ENCODE results near the gene MRPS18B.

Gene MRPS18B

DNA sequence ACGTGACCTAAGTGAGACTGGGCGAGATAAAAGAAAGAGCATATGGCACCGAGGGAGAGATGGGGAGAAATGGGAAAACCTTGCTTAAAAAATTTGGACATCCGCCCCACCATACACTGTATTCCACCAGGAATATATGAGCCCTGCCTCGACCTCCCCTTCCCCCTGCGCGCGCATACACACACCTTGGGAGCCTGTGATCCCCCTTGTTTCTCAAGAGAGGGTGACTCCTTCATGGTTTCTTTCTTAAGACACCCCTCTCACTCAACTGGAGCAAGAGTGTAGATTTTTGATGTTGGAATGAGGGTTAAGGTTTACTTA is 45.9 kb upstream of the MRPS18B start:
- ChIA-PET POLR2A (interaction anchor here (0.7 to 1.8 kb wide), 5 partner anchors 15 to 79 kb away, joined by 3 to 19 read pairs (median 7); partner anchors contain the start of gene PRR3), CTCF (interaction anchor here (1.0 to 2.3 kb wide), 5 partner anchors 18 to 88 kb away, joined by 4 to 12 read pairs (median 6); no protein-coding TSS in a partner anchor)
- TF ChIP-seq, protein P1, sequence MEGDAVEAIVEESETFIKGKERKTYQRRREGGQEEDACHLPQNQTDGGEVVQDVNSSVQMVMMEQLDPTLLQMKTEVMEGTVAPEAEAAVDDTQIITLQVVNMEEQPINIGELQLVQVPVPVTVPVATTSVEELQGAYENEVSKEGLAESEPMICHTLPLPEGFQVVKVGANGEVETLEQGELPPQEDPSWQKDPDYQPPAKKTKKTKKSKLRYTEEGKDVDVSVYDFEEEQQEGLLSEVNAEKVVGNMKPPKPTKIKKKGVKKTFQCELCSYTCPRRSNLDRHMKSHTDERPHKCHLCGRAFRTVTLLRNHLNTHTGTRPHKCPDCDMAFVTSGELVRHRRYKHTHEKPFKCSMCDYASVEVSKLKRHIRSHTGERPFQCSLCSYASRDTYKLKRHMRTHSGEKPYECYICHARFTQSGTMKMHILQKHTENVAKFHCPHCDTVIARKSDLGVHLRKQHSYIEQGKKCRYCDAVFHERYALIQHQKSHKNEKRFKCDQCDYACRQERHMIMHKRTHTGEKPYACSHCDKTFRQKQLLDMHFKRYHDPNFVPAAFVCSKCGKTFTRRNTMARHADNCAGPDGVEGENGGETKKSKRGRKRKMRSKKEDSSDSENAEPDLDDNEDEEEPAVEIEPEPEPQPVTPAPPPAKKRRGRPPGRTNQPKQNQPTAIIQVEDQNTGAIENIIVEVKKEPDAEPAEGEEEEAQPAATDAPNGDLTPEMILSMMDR (IDR thresholded peaks at IDR 0.05; ENCODE audit: control extremely low read depth, extremely low read depth, low read depth, missing control alignments) = no peak
- DNase-seq (ENCODE audit: extremely low spot score) = no peak

DNA sequence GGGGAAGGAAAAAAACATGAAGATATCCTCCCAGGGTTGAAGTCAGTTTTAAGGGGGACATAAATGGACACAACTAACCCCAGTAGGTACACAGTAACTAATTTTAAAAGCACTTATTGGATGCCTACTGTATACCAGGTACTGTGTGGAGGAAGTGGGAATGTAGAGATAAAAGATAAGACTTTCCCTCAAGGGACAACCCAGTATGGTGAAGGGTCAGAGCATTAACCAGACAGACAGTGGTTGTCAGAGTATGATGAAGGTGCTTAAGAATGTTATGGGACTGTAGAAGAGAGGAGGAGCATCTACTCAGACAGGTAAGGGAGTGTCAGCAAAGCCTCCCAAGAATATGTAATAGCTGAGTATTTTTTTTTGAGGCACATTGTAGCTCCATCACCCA is 45.5 kb upstream of the MRPS18B start:
- CTCF ChIA-PET = interaction anchor here (1.0 kb wide), 1 partner anchor 25 kb away, joined by 4 read pairs; no protein-coding TSS in a partner anchor
- TF ChIP-seq, protein P1 (IDR thresholded peaks at IDR 0.05; ENCODE audit: control extremely low read depth, extremely low read depth, low read depth, missing control alignments) = no peak

DNA sequence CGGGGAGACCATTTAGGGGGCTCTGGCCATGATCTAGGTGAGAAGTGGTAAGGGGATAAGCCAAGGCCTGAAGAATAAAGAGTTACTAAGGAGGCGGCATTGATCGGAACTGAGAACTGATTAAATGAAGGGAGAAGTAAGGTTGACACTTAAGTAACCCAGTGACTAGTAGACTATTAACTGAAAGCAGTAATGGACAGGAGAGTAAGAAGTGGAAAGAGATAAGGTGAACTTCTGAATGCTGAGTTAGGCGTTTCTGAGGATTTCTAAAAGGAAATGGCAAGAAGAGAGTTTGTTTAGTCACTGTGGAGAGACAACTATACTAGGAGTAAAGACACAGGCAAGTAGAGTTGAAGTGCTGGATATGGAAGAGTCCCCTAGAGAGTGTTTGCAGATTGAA is 44.5 kb upstream of the MRPS18B start:
- TF ChIP-seq, protein P1 (IDR thresholded peaks at IDR 0.05; ENCODE audit: control extremely low read depth, extremely low read depth, low read depth, missing control alignments) = no peak
- no peak for DNase-seq (ENCODE audit: extremely low spot score)
- CTCF ChIA-PET = interaction anchor here (0.9 to 1.6 kb wide), 3 partner anchors 24 to 91 kb away, joined by 3 to 4 read pairs (median 4); no protein-coding TSS in a partner anchor
- POLR2A ChIA-PET = no interaction called here

More for the DNA sequence above, 45.5 kb upstream of the MRPS18B start:
- DNase-seq (ENCODE audit: extremely low spot score) = no peak
- POLR2A ChIA-PET = no interaction called here

DNA sequence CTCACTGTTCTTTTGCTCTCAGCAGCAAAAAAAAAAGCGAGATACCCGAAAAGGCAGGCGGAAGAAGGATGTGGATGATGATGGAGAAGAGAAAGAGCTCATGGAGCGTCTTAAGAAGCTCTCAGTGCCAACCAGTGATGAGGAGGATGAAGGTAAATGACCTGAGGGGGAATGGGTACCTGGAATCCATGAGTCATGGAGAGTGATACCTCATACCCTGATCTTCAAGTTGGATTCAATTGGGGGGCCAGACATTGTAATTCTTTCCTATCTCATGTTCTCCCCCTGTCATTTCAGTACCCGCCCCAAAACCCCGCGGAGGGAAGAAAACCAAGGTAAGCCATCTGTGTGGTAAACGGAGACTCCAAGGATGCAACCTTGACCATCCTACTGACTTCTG is 39.6 kb upstream of the MRPS18B start:
- no peak for DNase-seq (ENCODE audit: extremely low spot score)
- TF ChIP-seq, protein P1 (IDR thresholded peaks at IDR 0.05; ENCODE audit: control extremely low read depth, extremely low read depth, low read depth, missing control alignments) = no peak
- ChIA-PET CTCF (interaction anchor here (0.8 to 2.0 kb wide), 6 partner anchors 11 to 153 kb away, joined by 3 to 9 read pairs (median 4); no protein-coding TSS in a partner anchor), POLR2A (interaction anchor here (0.6 kb wide), 1 partner anchor 21 kb away, joined by 3 read pairs; the partner anchor contains the start of gene PRR3)

DNA sequence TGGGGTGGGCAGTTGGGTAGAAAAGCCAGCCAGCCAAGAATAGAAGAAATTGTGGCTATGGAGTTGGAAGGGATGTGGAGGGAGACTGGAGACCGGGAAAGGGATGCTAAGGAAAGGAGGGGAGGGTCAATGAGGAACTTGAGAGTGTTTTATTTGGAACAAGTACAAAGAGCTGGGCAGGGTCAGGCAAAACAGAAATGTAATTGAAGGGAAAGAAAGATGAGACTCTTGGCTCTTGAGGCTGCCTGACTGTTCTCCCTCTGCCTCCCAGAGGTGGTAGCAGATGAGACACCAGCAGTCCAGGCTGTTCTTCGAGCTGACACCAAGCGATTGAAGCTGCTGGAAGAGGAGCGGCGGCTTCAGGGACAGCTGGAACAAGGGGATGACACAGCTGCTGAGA is 33.7 kb upstream of the MRPS18B start:
- CTCF ChIA-PET = interaction anchor here (1.2 to 8.4 kb wide), 3 partner anchors 9 to 42 kb away, joined by 6 to 62 read pairs (median 7); no protein-coding TSS in a partner anchor
- POLR2A ChIA-PET = no interaction called here
- DNase-seq (ENCODE audit: extremely low spot score) = no peak
- TF ChIP-seq, protein P1 (IDR thresholded peaks at IDR 0.05; ENCODE audit: control extremely low read depth, extremely low read depth, low read depth, missing control alignments) = no peak

DNA sequence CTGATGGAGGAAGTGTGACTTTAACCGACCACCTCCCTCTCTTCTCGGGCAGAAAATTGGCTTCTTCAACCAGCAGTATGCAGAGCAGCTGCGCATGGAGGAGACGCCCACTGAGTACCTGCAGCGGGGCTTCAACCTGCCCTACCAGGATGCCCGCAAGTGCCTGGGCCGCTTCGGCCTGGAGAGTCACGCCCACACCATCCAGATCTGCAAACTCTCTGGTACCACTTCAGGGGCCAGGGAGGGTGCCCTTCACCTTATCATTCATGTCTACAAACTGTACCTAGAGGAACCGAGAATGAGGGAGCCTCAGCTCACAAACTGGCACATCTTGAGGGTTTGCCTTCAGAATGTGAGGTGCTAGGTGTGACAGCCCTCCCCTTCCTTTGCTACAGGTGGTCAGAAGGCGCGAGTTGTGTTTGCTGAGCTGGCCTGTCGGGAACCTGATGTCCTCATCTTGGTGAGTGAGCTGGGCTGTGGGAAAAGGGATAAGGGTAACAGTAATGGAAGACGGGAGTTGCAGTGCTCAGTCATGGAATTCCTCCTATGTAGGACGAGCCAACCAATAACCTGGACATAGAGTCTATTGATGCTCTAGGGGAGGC is 27.8 kb upstream of the MRPS18B start:
- TF ChIP-seq, protein P1 (IDR thresholded peaks at IDR 0.05; ENCODE audit: control extremely low read depth, extremely low read depth, low read depth, missing control alignments) = no peak
- ChIA-PET POLR2A (interaction anchor here (1.0 to 2.6 kb wide), 2 partner anchors 24 to 96 kb away, joined by 4 to 12 read pairs; no protein-coding TSS in a partner anchor), CTCF (interaction anchor here (0.7 to 1.4 kb wide), 6 partner anchors 9 to 108 kb away, joined by 3 to 6 read pairs (median 3); partner anchors contain the start of gene ABCF1)
- DNase-seq (ENCODE audit: extremely low spot score) = no peak

Data from GM10248 (cell line).